GM06990 (cell line): Measurements from ENCODE around the gene HOXA11.
A peak's percentile ranks its signal among the peaks of the same experiment; 100 is the strongest.

Experiments used
- DNase-seq: peaks from one replicate; pipeline ENCODE4 v3.0.0-alpha.2; 2011; ENCODE audit not compliant: insufficient read length; ENCODE audit errors: extremely low read depth
- H3K27me3 ChIP-seq: replicated peaks from 2 replicates; pipeline ENCODE4 v1.6.0; 2011; ENCODE audit warnings: low read length; ENCODE audit not compliant: control insufficient read depth, insufficient read depth
- H3K36me3 ChIP-seq: 2 replicates; pipeline ENCODE4 v1.5.1; 2011; ENCODE audit warnings: low read length; ENCODE audit not compliant: control insufficient read depth, insufficient read depth
- H3K4me3 ChIP-seq: replicated peaks from 2 replicates; pipeline ENCODE4 v1.5.1; 2011; ENCODE audit warnings: low read depth, mild to moderate bottlenecking, control low read depth, low read length
- CTCF ChIP-seq: IDR thresholded peaks from 2 replicates; pipeline ENCODE4 v1.5.1; 2011; ENCODE audit warnings: low read length, control low read depth, mild to moderate bottlenecking, inconsistent platforms; ENCODE audit not compliant: insufficient read depth, poor library complexity, severe bottlenecking

Gene HOXA11

GRCh38 chr7:27173511-27173955, 11.5 kb downstream of the HOXA11 start:
- peak overlapping the region; percentile 18 for H3K4me3 ChIP-seq
- peaks cover 12% of the 10 kb centered on the region for H3K27me3 ChIP-seq
- DNase-seq: no peak
- no peaks in the 10 kb centered on the region for H3K36me3 ChIP-seq
- no peak for TF ChIP-seq CTCF

GRCh38 chr7:27172823-27173510, 12.1 kb downstream of the HOXA11 start:
- Histone ChIP-seq H3K27me3 (peaks cover 13% of the 10 kb centered on the region), H3K36me3 (no peaks in the 10 kb centered on the region), H3K4me3 (no peak overlapping the region; the same call in 1 of the 2 replicates)
- no peak for DNase-seq
- TF ChIP-seq CTCF: no peak

- DNase-seq: no peak
- Histone ChIP-seq H3K36me3 (no peaks in the 10 kb centered on the region), H3K27me3 (peaks cover 13% of the 10 kb centered on the region), H3K4me3 (no peak overlapping the region)
- TF ChIP-seq CTCF: no peak
Observed at GRCh38 chr7:27172315-27172774, 12.7 kb downstream of the HOXA11 start.

GRCh38 chr7:27171637-27172314, 13.3 kb downstream of the HOXA11 start:
- H3K4me3 ChIP-seq: no peak overlapping the region
- no peak for TF ChIP-seq CTCF

GRCh38 chr7:27171325-27171636, 13.8 kb downstream of the HOXA11 start:
- no peak for TF ChIP-seq CTCF
- Histone ChIP-seq H3K36me3 (no peaks in the 10 kb centered on the region), H3K27me3 (peaks cover 13% of the 10 kb centered on the region), H3K4me3 (no peak overlapping the region)
- no peak for DNase-seq

More at GRCh38 chr7:27171637-27172314, 13.3 kb downstream of the HOXA11 start:
- no peak for DNase-seq
- H3K36me3 ChIP-seq: no peaks in the 10 kb centered on the region
- peaks cover 13% of the 10 kb centered on the region for H3K27me3 ChIP-seq
